Heart right ventricle (tissue), 16 donors: ENCODE results near the gene ACTN4. TPM values are rescaled to one million over a fixed set of nuclear protein-coding genes. Genes with fewer than 3 reads are reported as not detected.

ENCODE experiments used
- ATAC-seq, 8 donors: fragments of 200-7000 bp; cut with Tn5 transposase; one replicate each; pipeline ENCODE4 v1.9.1; 2020; ENCODE audit warnings: mild to moderate bottlenecking in 8 of 8, moderate library complexity in 8 of 8, moderate number of reproducible peaks in 1 of 8
- DNase-seq, 2 donors: peaks; one replicate each; pipeline ENCODE4 v3.0.0-alpha.2; 2020
- H3K27ac ChIP-seq, 10 donors: fragments of 200-600 bp; sonication (generic) in 2 of 10; one replicate each; pipeline versions ENCODE4 v1.5.0 to v1.8.0; 2020 to 2022; ENCODE audit warnings: mild to moderate bottlenecking in 3 of 10
- H3K27me3 ChIP-seq, 7 donors: fragments of 200-600 bp; one replicate each; pipeline ENCODE4 v1.8.0; 2021 to 2022; ENCODE audit warnings: mild to moderate bottlenecking in 2 of 7
- H3K36me3 ChIP-seq, 9 donors: fragments of 200-600 bp; sonication (generic) in 1 of 9; one replicate each; pipeline versions ENCODE4 v1.5.0 to v1.8.0; 2020 to 2022; ENCODE audit warnings: mild to moderate bottlenecking in 2 of 9
- H3K4me1 ChIP-seq, 9 donors: fragments of 200-600 bp; sonication (generic) in 1 of 9; one replicate each; pipeline versions ENCODE4 v1.5.0 to v1.8.0; 2020 to 2022; ENCODE audit warnings: mild to moderate bottlenecking in 4 of 9
- H3K4me3 ChIP-seq, 10 donors: fragments of 200-600 bp; sonication (generic) in 2 of 10; one replicate each; pipeline versions ENCODE4 v1.5.0 to v1.8.0; 2020 to 2022; ENCODE audit warnings: mild to moderate bottlenecking in 7 of 10, moderate library complexity in 2 of 10
- H3K9me3 ChIP-seq, 11 donors: fragments of 200-600 bp in 10 of 11; sonication (generic) in 2 of 11; one replicate each; pipeline versions ENCODE4 v1.5.0 to v1.8.0; 2013 to 2022; ENCODE audit warnings: mild to moderate bottlenecking in 2 of 11, control low read depth in 1 of 11, moderate library complexity in 1 of 11
- WGBS, 2 donors: extraction: QIAGEN DNeasy Blood & Tissue Kit; methylation state at CpG; one replicate each; pipeline ENCODE4 v1.1.7; 2013; ENCODE audit warnings: inconsistent platforms in 1 of 2; 5-methylcytosine and 5-hydroxymethylcytosine counted together
- intact Hi-C, 10 donors: fragments of 100-400 bp; cut with DNase I; formaldehyde crosslinking; loops; one replicate each; pipeline versions ENCODE4 v1.11.1 to v1.14.2; 2022
- polyA plus RNA-seq, 2 donors: library from polyadenylated mRNA; stranded (reverse); fragments of 200-250 nt; gene quantifications; one replicate each; pipeline ENCODE4 v1.2.3, GENCODE V29; 2013
- total RNA-seq, 10 donors: library from RNA; stranded (reverse); fragmentation: NEBNext Ultra II Directional in 3 of 10; extraction: Animal tissue kit (Norgen Biotek cat#: 25700) in 3 of 10; gene quantifications; one replicate each; pipeline versions ENCODE4 v1.2.1 to v1.2.4, GENCODE V29; 2021 to 2023
- TF ChIP-seq, protein P1 (sequence below), 9 donors: fragments of 200-600 bp; sonication (generic) in 2 of 9; IDR thresholded peaks; one replicate each; pipeline versions ENCODE4 v1.5.0 to v1.8.0; 2021 to 2022; ENCODE audit warnings: antibody characterized with exemption in 9 of 9, mild to moderate bottlenecking in 5 of 9, moderate library complexity in 1 of 9
- donor health status: Arrhythmogenic right ventricular cardiomyopathy.
- donor health status: ischemic (EF 13 %, LVEDD 7.1; RV severe dilation, severe dysfunction).
- donor health status: healthy with polysubstance abuse.
- donor health status: DM: no; HTN: yes; CAD: no.
- donor health status: DM: no; HTN: no; CAD: no.
- donor health status: ischemic (EF 25% LVEDD 6.9; RV normal size, moderate dysfunction).
- donor health status: ischemic (EF 25% LVEDD 5.7; RV mildly dilated, moderate dysfunction).
- donor health status: healthy.
- donor health status: DM: yes; HTN: yes; CAD: no.
- donor health status: Ischemic cardiomyopathy.
- donor health status: ischemic (EF 35%, LVEDD 5.7; RV mildly dilated, moderate dysfunction).
- donor health status: nonischemic (EF 11% LVEDD 7.7; RV severe dilation, severe dysfunction).
- donor health status: DM: yes; HTN: yes; CAD: no.
- donor health status: PGD.
- donor health status: ischemic (EF 29% LVEDD 5.4; RV normal size, mild dysfunction).
- donor health status: nonischemic (EF 23%, LVEDD 6.1; RV moderate dilation, normal function).

Gene ACTN4
- total and polyA plus RNA-seq, 12 donors = 92.4 to 291 (median 149) TPM

DNA sequence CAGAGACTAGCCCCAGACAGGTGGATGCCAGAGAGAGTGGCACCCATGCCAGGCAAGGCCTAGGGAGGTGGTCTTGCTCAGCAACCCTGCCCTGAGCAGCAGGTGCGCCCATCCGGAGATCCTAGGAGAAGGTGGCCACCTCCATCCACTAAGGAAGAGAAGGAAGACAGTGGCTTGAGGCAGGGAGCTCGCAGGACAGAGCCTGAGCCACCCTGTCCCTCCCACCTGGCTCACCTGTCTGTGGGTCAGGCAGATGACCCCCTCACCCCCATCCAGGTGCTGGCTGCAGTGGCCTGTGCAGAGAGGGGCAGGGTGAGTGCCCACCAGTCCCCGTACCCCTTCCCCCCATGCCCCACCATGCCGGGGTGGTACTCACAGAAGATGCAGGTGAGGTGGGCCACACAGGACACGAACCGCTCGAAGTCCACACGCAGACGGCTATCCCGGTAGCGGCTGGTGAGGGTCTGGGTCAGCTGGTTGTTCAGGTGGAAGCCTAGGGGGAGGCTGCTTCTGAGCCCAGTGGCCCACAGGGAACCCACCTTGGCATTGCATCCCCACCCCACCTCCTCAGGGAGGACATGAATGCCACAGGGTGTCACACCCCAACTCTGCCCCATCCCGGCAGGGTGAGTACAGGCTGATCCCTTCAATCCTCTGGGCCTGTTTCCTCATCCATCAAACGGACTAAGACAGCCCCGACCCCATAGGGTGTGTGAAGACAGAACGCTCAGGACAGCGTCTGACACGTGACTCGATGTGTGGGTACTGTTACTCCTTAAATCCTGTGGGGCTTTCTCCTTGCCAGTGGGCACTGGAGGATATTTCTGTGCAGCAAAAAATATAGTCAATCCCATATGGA lies 83.5 kb downstream of the ACTN4 start:
- Histone ChIP-seq H3K27ac (peak overlapping the region in 7 of 10 donors; percentile 18 to 86 (median 64)), H3K36me3 (peaks cover 0 to 62% (median 42%) of the 10 kb centered on the region in 9 donors), H3K27me3 (no peaks in the 10 kb centered on the region), H3K9me3 (no peaks in the 10 kb centered on the region), H3K4me3 (no peak overlapping the region), H3K4me1 (peaks cover 9 to 83% (median 52%) of the 10 kb centered on the region in 9 donors)
- TF ChIP-seq, protein P1, sequence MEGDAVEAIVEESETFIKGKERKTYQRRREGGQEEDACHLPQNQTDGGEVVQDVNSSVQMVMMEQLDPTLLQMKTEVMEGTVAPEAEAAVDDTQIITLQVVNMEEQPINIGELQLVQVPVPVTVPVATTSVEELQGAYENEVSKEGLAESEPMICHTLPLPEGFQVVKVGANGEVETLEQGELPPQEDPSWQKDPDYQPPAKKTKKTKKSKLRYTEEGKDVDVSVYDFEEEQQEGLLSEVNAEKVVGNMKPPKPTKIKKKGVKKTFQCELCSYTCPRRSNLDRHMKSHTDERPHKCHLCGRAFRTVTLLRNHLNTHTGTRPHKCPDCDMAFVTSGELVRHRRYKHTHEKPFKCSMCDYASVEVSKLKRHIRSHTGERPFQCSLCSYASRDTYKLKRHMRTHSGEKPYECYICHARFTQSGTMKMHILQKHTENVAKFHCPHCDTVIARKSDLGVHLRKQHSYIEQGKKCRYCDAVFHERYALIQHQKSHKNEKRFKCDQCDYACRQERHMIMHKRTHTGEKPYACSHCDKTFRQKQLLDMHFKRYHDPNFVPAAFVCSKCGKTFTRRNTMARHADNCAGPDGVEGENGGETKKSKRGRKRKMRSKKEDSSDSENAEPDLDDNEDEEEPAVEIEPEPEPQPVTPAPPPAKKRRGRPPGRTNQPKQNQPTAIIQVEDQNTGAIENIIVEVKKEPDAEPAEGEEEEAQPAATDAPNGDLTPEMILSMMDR (IDR thresholded peaks at IDR 0.05) = no peak
- ATAC-seq = no peak
- DNase-seq = no peak
- intact Hi-C loops = loop anchor here in 5 of 10 donors (5.0 to 10.0 kb wide), 4 partner anchors 36 to 204 kb away; partner anchors contain the start of genes HNRNPL (in 1 of the 5), MRPS12 (in 1 of the 5) and SARS2 (in 1 of the 5)
- 89 to 91% methylated on average over 19 of the region's 19 CpGs for WGBS, 2 donors

DNA sequence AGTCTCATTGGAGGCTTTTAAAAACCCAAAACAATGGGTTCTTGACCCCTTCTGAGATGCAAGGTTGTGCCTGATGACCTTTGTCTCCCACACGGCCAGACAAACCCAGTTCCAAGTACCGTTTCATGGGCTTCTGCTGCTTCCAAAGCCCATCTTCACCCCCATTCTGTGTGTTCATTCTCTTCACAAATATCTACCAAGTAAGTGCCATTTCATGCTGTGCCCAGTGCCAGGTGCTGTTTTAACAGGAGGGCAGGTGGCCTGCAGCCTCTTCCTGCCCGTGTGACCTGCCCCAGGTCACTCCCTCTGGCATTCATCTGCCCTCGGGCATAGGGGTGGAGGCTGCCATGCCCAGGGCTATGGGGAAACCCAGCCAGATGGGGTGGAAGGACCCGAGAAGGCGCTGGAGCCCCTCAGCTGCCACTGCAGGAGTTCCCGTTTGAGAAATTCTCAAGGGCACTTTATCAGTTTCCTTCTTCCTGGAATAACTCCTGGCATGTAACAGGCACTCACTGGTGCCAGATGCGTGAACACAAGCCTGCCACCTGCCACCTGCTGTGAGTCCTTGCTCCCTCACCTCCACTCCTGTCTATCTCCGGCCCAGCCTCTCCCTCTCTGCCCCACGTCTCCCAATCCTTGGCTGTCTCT lies 84.3 kb downstream of the ACTN4 start:
- Histone ChIP-seq H3K27ac (peak overlapping the region in 8 of 10 donors; percentile 14 to 72 (median 62)), H3K4me3 (no peak overlapping the region), H3K36me3 (peaks cover 0 to 54% (median 36%) of the 10 kb centered on the region in 9 donors), H3K27me3 (no peaks in the 10 kb centered on the region), H3K4me1 (peaks cover 9 to 81% (median 47%) of the 10 kb centered on the region in 9 donors), H3K9me3 (no peaks in the 10 kb centered on the region)
- no peak for ATAC-seq
- intact Hi-C loops = loop anchor here in 5 of 10 donors (5.0 to 10.0 kb wide), 4 partner anchors 36 to 203 kb away; partner anchors contain the start of genes HNRNPL (in 1 of the 5), MRPS12 (in 1 of the 5) and SARS2 (in 1 of the 5)
- WGBS, 2 donors = 54 to 59% methylated on average over 10 of the region's 10 CpGs
- no peak for DNase-seq
- TF ChIP-seq, protein P1 (IDR thresholded peaks at IDR 0.05) = no peak

DNA sequence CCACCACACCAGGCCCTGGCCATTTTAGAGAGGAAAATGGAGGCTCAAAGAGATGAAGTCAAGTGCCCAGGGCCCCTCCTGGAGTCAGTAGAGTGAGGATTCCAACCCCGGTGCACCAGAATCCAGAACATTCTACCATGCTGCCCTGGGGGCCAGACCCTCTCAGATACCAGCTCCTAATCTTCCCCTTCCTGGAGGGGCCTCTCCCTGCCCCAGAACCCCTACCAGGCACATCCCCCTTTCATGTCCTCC lies 85.7 kb downstream of the ACTN4 start:
- WGBS, 2 donors = 93 to 100% methylated on average over 1 of the region's 1 CpG
- peaks cover 4 to 67% (median 38%) of the 10 kb centered on the region in 9 donors for H3K4me1 ChIP-seq
- DNase-seq = no peak

More for the DNA sequence above, 85.7 kb downstream of the ACTN4 start:
- Histone ChIP-seq H3K27ac (peak overlapping the region in 8 of 10 donors; percentile 18 to 79 (median 64)), H3K36me3 (peaks cover 0 to 40% (median 23%) of the 10 kb centered on the region in 9 donors), H3K4me3 (no peak overlapping the region), H3K27me3 (no peaks in the 10 kb centered on the region), H3K9me3 (no peaks in the 10 kb centered on the region)
- TF ChIP-seq, protein P1 (IDR thresholded peaks at IDR 0.05) = no peak
- intact Hi-C loops = loop anchor here in 5 of 10 donors (5.0 to 10.0 kb wide), 4 partner anchors 34 to 202 kb away; partner anchors contain the start of genes HNRNPL (in 1 of the 5), MRPS12 (in 1 of the 5) and SARS2 (in 1 of the 5)
- no peak for ATAC-seq
